Measurements from ENCODE around the gene KRTAP19-2.
A peak's percentile ranks its signal among the peaks of the same experiment; 100 is the strongest.
"Not testable (repeated sequence)": the region's sequence is repeated elsewhere in the genome, so short reads cannot be mapped to it uniquely, and the experiment has no call there.

The KRTAP19-2 gene

GRCh38 chr21:30487336-30487735, at the start of gene KRTAP19-2:
Gene KRTAP19-2 (minus strand): TSS chr21:30487436. CDS start chr21:30487348, 88 bp downstream.
- Histone ChIP-seq H3K27ac (ENCODE audit: low read length) (no peak within 1 kb of the TSS), H3K36me3 (ENCODE audit: control insufficient read depth, insufficient read depth, low read length) (no peaks in the 10 kb centered on the region), H3K9me3 (ENCODE audit: control insufficient read depth, insufficient read depth, low read length) (no peaks in the 10 kb centered on the region), H3K4me3 (ENCODE audit: low read length) (no peak within 1 kb of the TSS), H3K4me1 (ENCODE audit: control insufficient read depth, insufficient read depth, low read length) (no peaks in the 10 kb centered on the region), H3K27me3 (ENCODE audit: control insufficient read depth, insufficient read depth, low read length) (no peaks in the 10 kb centered on the region)
- DNase-seq (ENCODE audit: low read depth, low spot score) = no peak
- WGBS (ENCODE audit: insufficient coverage, insufficient read length) = no CpG with 5 or more reads among the region's 2 CpGs

- no peak overlapping the region for H3K4me3 ChIP-seq (ENCODE audit: low read length)
- no peaks in the 10 kb centered on the region for H3K4me1 ChIP-seq (ENCODE audit: control insufficient read depth, insufficient read depth, low read length)
- WGBS (ENCODE audit: insufficient coverage, insufficient read length) = no CpG with 5 or more reads among the region's 1 CpG
- H3K36me3 ChIP-seq (ENCODE audit: control insufficient read depth, insufficient read depth, low read length) = no peaks in the 10 kb centered on the region
- no peaks in the 10 kb centered on the region for H3K27me3 ChIP-seq (ENCODE audit: control insufficient read depth, insufficient read depth, low read length)
- DNase-seq (ENCODE audit: low read depth, low spot score) = no peak
- H3K27ac ChIP-seq (ENCODE audit: low read length) = no peak overlapping the region
- H3K9me3 ChIP-seq (ENCODE audit: control insufficient read depth, insufficient read depth, low read length) = peaks cover 1% of the 10 kb centered on the region
These were observed 31.6 kb upstream of the KRTAP19-2 start for GRCh38 chr21:30518876-30519275.

- Histone ChIP-seq H3K27me3 (ENCODE audit: control insufficient read depth, insufficient read depth, low read length) (no peaks in the 10 kb centered on the region), H3K4me3 (ENCODE audit: low read length) (no peak overlapping the region), H3K4me1 (ENCODE audit: control insufficient read depth, insufficient read depth, low read length) (no peaks in the 10 kb centered on the region), H3K36me3 (ENCODE audit: control insufficient read depth, insufficient read depth, low read length) (no peaks in the 10 kb centered on the region), H3K9me3 (ENCODE audit: control insufficient read depth, insufficient read depth, low read length) (peaks cover 1% of the 10 kb centered on the region; the same call in 1 of the 2 replicates), H3K27ac (ENCODE audit: low read length) (no peak overlapping the region)
- no peak for DNase-seq (ENCODE audit: low read depth, low spot score)
- WGBS (ENCODE audit: insufficient coverage, insufficient read length) = no CpG with 5 or more reads among the region's 1 CpG
These were observed 28.4 kb upstream of the KRTAP19-2 start for GRCh38 chr21:30515681-30516080.

GRCh38 chr21:30505621-30506205, 18.5 kb upstream of the KRTAP19-2 start:
- H3K27ac ChIP-seq (ENCODE audit: low read length); H3K36me3 ChIP-seq (ENCODE audit: control insufficient read depth, insufficient read depth, low read length); H3K4me1 ChIP-seq (ENCODE audit: control insufficient read depth, insufficient read depth, low read length); H3K27me3 ChIP-seq (ENCODE audit: control insufficient read depth, insufficient read depth, low read length); H3K9me3 ChIP-seq (ENCODE audit: control insufficient read depth, insufficient read depth, low read length); H3K4me3 ChIP-seq (ENCODE audit: low read length): not testable (repeated sequence)
- DNase-seq (ENCODE audit: low read depth, low spot score) = peak; percentile 0
- WGBS (ENCODE audit: insufficient coverage, insufficient read length) = no CpG with 5 or more reads among the region's 4 CpGs

GRCh38 chr21:30502041-30502440, 14.8 kb upstream of the KRTAP19-2 start, which contains the start of gene KRTAP19-5:
Gene KRTAP19-5 (minus strand): TSS chr21:30502141. CDS start chr21:30502090, 51 bp downstream.
- no peaks in the 10 kb centered on the region for H3K36me3 ChIP-seq (ENCODE audit: control insufficient read depth, insufficient read depth, low read length)
- no peak within 1 kb of the TSS for H3K27ac ChIP-seq (ENCODE audit: low read length)
- H3K4me3 ChIP-seq (ENCODE audit: low read length) = no peak within 1 kb of the TSS
- WGBS (ENCODE audit: insufficient coverage, insufficient read length) = no CpG with 5 or more reads among the region's 6 CpGs
- no peaks in the 10 kb centered on the region for H3K4me1 ChIP-seq (ENCODE audit: control insufficient read depth, insufficient read depth, low read length)
- no peaks in the 10 kb centered on the region; the same call in 1 of the 2 replicates for H3K9me3 ChIP-seq (ENCODE audit: control insufficient read depth, insufficient read depth, low read length)
- no peaks in the 10 kb centered on the region for H3K27me3 ChIP-seq (ENCODE audit: control insufficient read depth, insufficient read depth, low read length)
- no peak for DNase-seq (ENCODE audit: low read depth, low spot score)

- Histone ChIP-seq H3K36me3 (ENCODE audit: control insufficient read depth, insufficient read depth, low read length) (no peaks in the 10 kb centered on the region), H3K27me3 (ENCODE audit: control insufficient read depth, insufficient read depth, low read length) (no peaks in the 10 kb centered on the region), H3K4me3 (ENCODE audit: low read length) (no peak within 1 kb of the TSS), H3K27ac (ENCODE audit: low read length) (no peak within 1 kb of the TSS), H3K9me3 (ENCODE audit: control insufficient read depth, insufficient read depth, low read length) (peaks cover 3% of the 10 kb centered on the region; the same call in 1 of the 2 replicates), H3K4me1 (ENCODE audit: control insufficient read depth, insufficient read depth, low read length) (no peaks in the 10 kb centered on the region)
- no peak for DNase-seq (ENCODE audit: low read depth, low spot score)
- no CpG with 5 or more reads among the region's 4 CpGs for WGBS (ENCODE audit: insufficient coverage, insufficient read length)
These were observed 9.8 kb upstream of the KRTAP19-2 start, which contains the start of gene KRTAP19-4 for GRCh38 chr21:30497065-30497464. Gene KRTAP19-4 (minus strand): TSS chr21:30497165. CDS start chr21:30497110, 55 bp downstream.

- H3K36me3 ChIP-seq (ENCODE audit: control insufficient read depth, insufficient read depth, low read length) = no peaks in the 10 kb centered on the region
- no peaks in the 10 kb centered on the region for H3K4me1 ChIP-seq (ENCODE audit: control insufficient read depth, insufficient read depth, low read length)
- no peaks in the 10 kb centered on the region for H3K27me3 ChIP-seq (ENCODE audit: control insufficient read depth, insufficient read depth, low read length)
- 0 out of 2 replicates have a peak, but pooled peaks cover 3% of the 10 kb centered on the region for H3K9me3 ChIP-seq (ENCODE audit: control insufficient read depth, insufficient read depth, low read length)
- no peak within 1 kb of the TSS for H3K4me3 ChIP-seq (ENCODE audit: low read length)
- DNase-seq (ENCODE audit: low read depth, low spot score) = no peak
- no peak within 1 kb of the TSS for H3K27ac ChIP-seq (ENCODE audit: low read length)
- no CpG with 5 or more reads among the region's 2 CpGs for WGBS (ENCODE audit: insufficient coverage, insufficient read length)
These were observed 4.8 kb upstream of the KRTAP19-2 start, which contains the start of gene KRTAP19-3 for GRCh38 chr21:30491963-30492428. Gene KRTAP19-3 (minus strand): TSS chr21:30492013. CDS start chr21:30491957, 56 bp downstream.

GRCh38 chr21:30486180-30486579, 1.1 kb downstream of the KRTAP19-2 start:
- Histone ChIP-seq H3K9me3 (ENCODE audit: control insufficient read depth, insufficient read depth, low read length) (no peaks in the 10 kb centered on the region), H3K4me3 (ENCODE audit: low read length) (no peak overlapping the region), H3K27ac (ENCODE audit: low read length) (no peak overlapping the region), H3K4me1 (ENCODE audit: control insufficient read depth, insufficient read depth, low read length) (no peaks in the 10 kb centered on the region), H3K36me3 (ENCODE audit: control insufficient read depth, insufficient read depth, low read length) (no peaks in the 10 kb centered on the region), H3K27me3 (ENCODE audit: control insufficient read depth, insufficient read depth, low read length) (no peaks in the 10 kb centered on the region)
- DNase-seq (ENCODE audit: low read depth, low spot score) = no peak
- WGBS (ENCODE audit: insufficient coverage, insufficient read length) = no CpG with 5 or more reads among the region's 2 CpGs

GRCh38 chr21:30482130-30482529, 5.1 kb downstream of the KRTAP19-2 start:
- no peaks in the 10 kb centered on the region for H3K4me1 ChIP-seq (ENCODE audit: control insufficient read depth, insufficient read depth, low read length)
- H3K27me3 ChIP-seq (ENCODE audit: control insufficient read depth, insufficient read depth, low read length) = no peaks in the 10 kb centered on the region
- H3K27ac ChIP-seq (ENCODE audit: low read length) = no peak overlapping the region
- WGBS (ENCODE audit: insufficient coverage, insufficient read length) = no CpG with 5 or more reads among the region's 2 CpGs
- no peaks in the 10 kb centered on the region for H3K36me3 ChIP-seq (ENCODE audit: control insufficient read depth, insufficient read depth, low read length)
- H3K9me3 ChIP-seq (ENCODE audit: control insufficient read depth, insufficient read depth, low read length) = 0 out of 2 replicates have a peak, but pooled peaks cover 3% of the 10 kb centered on the region
- H3K4me3 ChIP-seq (ENCODE audit: low read length) = no peak overlapping the region
- no peak for DNase-seq (ENCODE audit: low read depth, low spot score)

GRCh38 chr21:30480145-30480544, 7.1 kb downstream of the KRTAP19-2 start, which contains the start of gene KRTAP19-1:
Gene KRTAP19-1 (minus strand): TSS chr21:30480367. CDS start chr21:30480317, 50 bp downstream.
- Histone ChIP-seq H3K27me3 (ENCODE audit: control insufficient read depth, insufficient read depth, low read length) (no peaks in the 10 kb centered on the region), H3K36me3 (ENCODE audit: control insufficient read depth, insufficient read depth, low read length) (no peaks in the 10 kb centered on the region), H3K9me3 (ENCODE audit: control insufficient read depth, insufficient read depth, low read length) (peaks cover 5% of the 10 kb centered on the region; the same call in 1 of the 2 replicates), H3K4me3 (ENCODE audit: low read length) (no peak within 1 kb of the TSS), H3K27ac (ENCODE audit: low read length) (no peak within 1 kb of the TSS), H3K4me1 (ENCODE audit: control insufficient read depth, insufficient read depth, low read length) (no peaks in the 10 kb centered on the region)
- DNase-seq (ENCODE audit: low read depth, low spot score) = no peak
- WGBS (ENCODE audit: insufficient coverage, insufficient read length) = no CpG with 5 or more reads among the region's 7 CpGs

All from iPS DF 6.9 (cell line).